Measurements from ENCODE around the gene B2M.

GRCh38 chr15:44705986-44706385 lies 5.3 kb upstream of the B2M start:
- no peak for TF ChIP-seq CTCF (IDR thresholded peaks at IDR 0.05)
- no peak for TF ChIP-seq POLR2A (IDR thresholded peaks at IDR 0.05)

All from Peyer's patch (tissue), 4 donors.